Activated CD8-positive, alpha-beta memory T cell treated with anti-CD3 and anti-CD28 coated beads for 24 hours (primary cell): Measurements from ENCODE around the gene CHGA.

ENCODE experiments used
- DNase-seq: peaks from one replicate; pipeline ENCODE4 v3.0.0-alpha.2; 2020

CHGA gene

GRCh38 chr14:92922883-92923743 is at the start of gene CHGA:
CHGA (plus strand) TSS chr14:92923150; CDS start chr14:92923360, 210 bp downstream.
- DNase-seq, result peak; percentile 80

- no peak for DNase-seq
Observed at GRCh38 chr14:92874962-92875661, 47.8 kb upstream of the CHGA start.

GRCh38 chr14:92877757-92878431 is 45.1 kb upstream of the CHGA start:
- no peak for DNase-seq

GRCh38 chr14:92880351-92880750 is 42.6 kb upstream of the CHGA start:
- DNase-seq, result no peak

- no peak for DNase-seq
Observed at GRCh38 chr14:92880851-92881250, 42.1 kb upstream of the CHGA start.

GRCh38 chr14:92883066-92883465 is 39.9 kb upstream of the CHGA start:
- no peak for DNase-seq

GRCh38 chr14:92884410-92884809 is 38.5 kb upstream of the CHGA start:
- DNase-seq, result no peak

GRCh38 chr14:92885279-92886061 is 37.5 kb upstream of the CHGA start:
- DNase-seq, result no peak

GRCh38 chr14:92886337-92886736 is 36.6 kb upstream of the CHGA start:
- DNase-seq, result no peak

GRCh38 chr14:92887157-92887556 is 35.8 kb upstream of the CHGA start:
- DNase-seq, result no peak

GRCh38 chr14:92888896-92889295 is 34.1 kb upstream of the CHGA start:
- DNase-seq, result no peak

- no peak for DNase-seq
Observed at GRCh38 chr14:92890830-92891588, 31.9 kb upstream of the CHGA start.

- DNase-seq, result no peak
Observed at GRCh38 chr14:92892589-92892988, 30.4 kb upstream of the CHGA start.

- no peak for DNase-seq
Observed at GRCh38 chr14:92895352-92895878, 27.5 kb upstream of the CHGA start.

- DNase-seq, result peak; percentile 69
Observed at GRCh38 chr14:92897922-92898565, 24.9 kb upstream of the CHGA start.

- no peak for DNase-seq
Observed at GRCh38 chr14:92898566-92899131, 24.3 kb upstream of the CHGA start.

GRCh38 chr14:92900660-92901059 is 22.3 kb upstream of the CHGA start:
- DNase-seq, result no peak

GRCh38 chr14:92902191-92902590 is 20.8 kb upstream of the CHGA start:
- no peak for DNase-seq

GRCh38 chr14:92902726-92903125 is 20.2 kb upstream of the CHGA start:
- no peak for DNase-seq

- no peak for DNase-seq
Observed at GRCh38 chr14:92903359-92903758, 19.6 kb upstream of the CHGA start.

- DNase-seq, result no peak
Observed at GRCh38 chr14:92905667-92906066, 17.3 kb upstream of the CHGA start.
